Sigmoid colon (tissue), 7 donors: ENCODE measurements around the gene MPV17L2. TPM values are rescaled to one million over a fixed set of nuclear protein-coding genes. Genes with fewer than 3 reads are reported as not detected.

Experiments
- DNase-seq: peaks from one replicate; pipeline ENCODE4 v3.0.0-alpha.2; 2019
- H3K27ac ChIP-seq, 4 donors: fragments of 200-600 bp; sonication (generic); one replicate each; pipeline ENCODE4 v1.5.1; 2016 to 2019; ENCODE audit warnings: mild to moderate bottlenecking in 1 of 4
- H3K27me3 ChIP-seq, 3 donors: fragments of 200-600 bp; sonication (generic); one replicate each; pipeline ENCODE4 v1.5.1; 2019; ENCODE audit warnings: mild to moderate bottlenecking in 1 of 3
- H3K36me3 ChIP-seq, 4 donors: fragments of 200-600 bp; sonication (generic); one replicate each; pipeline ENCODE4 v1.5.1; 2016 to 2019
- H3K4me1 ChIP-seq, 4 donors: fragments of 200-600 bp; sonication (generic); one replicate each; pipeline ENCODE4 v1.5.1; 2017 to 2019
- H3K4me3 ChIP-seq, 4 donors: fragments of 200-600 bp; sonication (generic); one replicate each; pipeline ENCODE4 v1.5.1; 2017 to 2019; ENCODE audit warnings: mild to moderate bottlenecking in 2 of 4, moderate library complexity in 1 of 4
- H3K9me3 ChIP-seq, 4 donors: fragments of 200-600 bp in 3 of 4; sonication (generic) in 3 of 4; one replicate each; pipeline versions ENCODE4 v1.5.1 to v1.6.1; 2013 to 2019
- EP300 ChIP-seq, 4 donors: sonication (generic); formaldehyde crosslinking; IDR thresholded peaks; one replicate each; pipeline ENCODE4 v1.6.1; 2017; ENCODE audit warnings: antibody characterized with exemption in 4 of 4
- POLR2A ChIP-seq, 2 donors: fragments of 450-650 bp; IDR thresholded peaks; one replicate each; pipeline ENCODE4 v1.6.1; 2016; ENCODE audit warnings: antibody characterized with exemption in 2 of 2, mild to moderate bottlenecking in 2 of 2, moderate library complexity in 2 of 2
- POLR2AphosphoS5 ChIP-seq, 4 donors: sonication (generic); formaldehyde crosslinking; IDR thresholded peaks; one replicate each; pipeline ENCODE4 v1.6.1; 2017; ENCODE audit warnings: antibody characterized with exemption in 4 of 4
- WGBS, 2 donors: extraction: QIAGEN DNeasy Blood & Tissue Kit; methylation state at CpG; one replicate each; pipeline ENCODE4 v1.1.7; 2013; 5-methylcytosine and 5-hydroxymethylcytosine counted together
- intact Hi-C: fragments of 100-400 bp; cut with DNase I; formaldehyde crosslinking; loops from one replicate; pipeline ENCODE4 v1.15.1; 2023
- polyA plus RNA-seq, 3 donors: library from polyadenylated mRNA; stranded (reverse); fragments of 200-250 nt; gene quantifications; one replicate each; pipeline ENCODE4 v1.2.3, GENCODE V29; 2013
- total RNA-seq, 4 donors: library from RNA; depleted of rRNA; stranded (reverse); fragments of >200 nt; gene quantifications; one replicate each; pipeline ENCODE4 v1.1.0, GENCODE V29; 2016
- TF ChIP-seq, protein P1 (sequence below), 4 experiments: fragments of 450-650 bp in 3 of 4; fragments of 200-600 bp in 1 of 4; IDR thresholded peaks; one replicate each; pipeline ENCODE4 v1.5.1; 2016 to 2019; ENCODE audit warnings: antibody characterized with exemption in 4 of 4, mild to moderate bottlenecking in 3 of 4, moderate library complexity in 2 of 4
- donor health status: healthy with polysubstance abuse.
- donor health status: Bipolar disorder and iron deficiency.
- donor health status: healthy.

The MPV17L2 gene
- total and polyA plus RNA-seq, 7 donors: 9.0 to 37.3 (median 18.9) TPM

- no peaks in the 10 kb centered on the region for H3K9me3 ChIP-seq
- intact Hi-C loops: no loop called here
- DNase-seq: no peak
- 90 to 91% methylated on average over 24 of the region's 24 CpGs for WGBS, 2 donors
- H3K4me1 ChIP-seq: peaks cover 0 to 30% (median 24%) of the 10 kb centered on the region in 4 donors
- H3K4me3 ChIP-seq: peak overlapping the region in 1 of 4 donors; percentile 75
- H3K36me3 ChIP-seq: peaks cover 0 to 40% (median 5%) of the 10 kb centered on the region in 4 donors
- peak overlapping the region in 2 of 4 donors; percentile 18 to 83 for H3K27ac ChIP-seq
- no peaks in the 10 kb centered on the region for H3K27me3 ChIP-seq
- TF ChIP-seq EP300 (IDR thresholded peaks at IDR 0.05) (no peak), POLR2A (IDR thresholded peaks at IDR 0.05) (no peak), POLR2AphosphoS5 (IDR thresholded peaks at IDR 0.05) (no peak)
- TF ChIP-seq, protein P1, sequence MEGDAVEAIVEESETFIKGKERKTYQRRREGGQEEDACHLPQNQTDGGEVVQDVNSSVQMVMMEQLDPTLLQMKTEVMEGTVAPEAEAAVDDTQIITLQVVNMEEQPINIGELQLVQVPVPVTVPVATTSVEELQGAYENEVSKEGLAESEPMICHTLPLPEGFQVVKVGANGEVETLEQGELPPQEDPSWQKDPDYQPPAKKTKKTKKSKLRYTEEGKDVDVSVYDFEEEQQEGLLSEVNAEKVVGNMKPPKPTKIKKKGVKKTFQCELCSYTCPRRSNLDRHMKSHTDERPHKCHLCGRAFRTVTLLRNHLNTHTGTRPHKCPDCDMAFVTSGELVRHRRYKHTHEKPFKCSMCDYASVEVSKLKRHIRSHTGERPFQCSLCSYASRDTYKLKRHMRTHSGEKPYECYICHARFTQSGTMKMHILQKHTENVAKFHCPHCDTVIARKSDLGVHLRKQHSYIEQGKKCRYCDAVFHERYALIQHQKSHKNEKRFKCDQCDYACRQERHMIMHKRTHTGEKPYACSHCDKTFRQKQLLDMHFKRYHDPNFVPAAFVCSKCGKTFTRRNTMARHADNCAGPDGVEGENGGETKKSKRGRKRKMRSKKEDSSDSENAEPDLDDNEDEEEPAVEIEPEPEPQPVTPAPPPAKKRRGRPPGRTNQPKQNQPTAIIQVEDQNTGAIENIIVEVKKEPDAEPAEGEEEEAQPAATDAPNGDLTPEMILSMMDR (IDR thresholded peaks at IDR 0.05): no peak
Measured at GRCh38 chr19:18202397-18202777, 9.4 kb downstream of the MPV17L2 start.

DNA sequence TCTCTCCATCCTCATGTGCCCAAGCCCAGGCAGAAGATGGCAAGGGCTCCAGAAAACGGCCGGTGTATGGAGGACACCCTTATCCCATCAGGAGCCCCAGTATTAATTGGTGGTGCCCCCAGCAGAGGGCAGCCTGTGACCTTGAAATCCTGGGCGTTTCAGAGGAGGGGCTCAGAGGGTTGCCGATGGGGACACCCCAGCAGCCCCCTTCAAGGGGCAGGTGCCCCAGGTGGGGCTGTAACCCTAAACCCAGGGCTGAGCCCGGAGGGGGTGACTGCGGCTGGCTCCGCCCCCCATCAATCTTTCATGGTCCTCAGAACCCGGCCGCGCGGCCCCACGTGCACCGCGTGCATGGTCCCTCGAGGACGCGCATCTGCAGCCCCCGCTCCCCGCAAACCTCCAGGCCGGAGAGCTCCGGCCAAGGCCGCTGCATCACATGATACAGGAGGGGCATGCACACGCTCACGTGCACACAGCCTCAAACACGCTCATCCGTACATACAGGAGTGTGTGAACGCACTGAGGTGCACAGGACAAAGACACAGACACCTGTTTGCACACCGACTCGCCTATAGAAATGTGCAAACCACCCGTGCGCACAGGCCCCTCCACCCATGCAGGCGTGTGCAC, 9.9 kb downstream of the MPV17L2 start:
- no peaks in the 10 kb centered on the region for H3K27me3 ChIP-seq
- peaks cover 0 to 33% (median 27%) of the 10 kb centered on the region in 4 donors for H3K4me1 ChIP-seq
- H3K4me3 ChIP-seq: peak overlapping the region; percentile 64 to 75 (median 73)
- TF ChIP-seq, protein P1 (IDR thresholded peaks at IDR 0.05): peak in 1 of 4 experiments; percentile 25
- TF ChIP-seq POLR2A (IDR thresholded peaks at IDR 0.05): no peak
- no peak for TF ChIP-seq EP300 (IDR thresholded peaks at IDR 0.05)
- DNase-seq: peak; percentile 76
- peak overlapping the region; percentile 77 to 98 (median 83) for H3K27ac ChIP-seq
- intact Hi-C loops: no loop called here
- no peaks in the 10 kb centered on the region for H3K9me3 ChIP-seq
- WGBS, 2 donors: 5% methylated on average over 32 of the region's 32 CpGs
- peaks cover 0 to 38% (median 5%) of the 10 kb centered on the region in 4 donors for H3K36me3 ChIP-seq

DNA sequence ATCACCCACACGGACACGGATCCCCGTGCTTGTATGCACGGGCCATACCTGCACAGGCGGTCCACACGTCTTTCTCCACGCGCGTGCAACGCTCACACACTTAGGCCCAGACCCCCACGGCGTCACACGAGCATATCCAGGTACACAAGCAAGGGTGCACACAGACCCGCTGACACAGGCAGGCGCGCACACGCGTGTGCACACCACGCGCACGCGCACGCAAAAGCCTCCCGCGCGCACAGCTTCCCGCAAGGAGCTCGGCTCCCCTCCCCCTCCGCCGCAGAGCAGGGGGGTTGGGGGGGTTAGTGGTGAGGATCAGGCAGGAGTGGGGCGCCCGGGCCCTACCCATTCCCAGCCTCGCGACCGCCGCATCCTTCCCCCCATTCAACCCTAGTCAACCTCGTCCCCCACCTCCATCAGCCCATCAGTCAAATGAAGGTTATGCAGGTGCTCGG, 10.4 kb downstream of the MPV17L2 start:
- TF ChIP-seq EP300 (IDR thresholded peaks at IDR 0.05) (no peak), POLR2A (IDR thresholded peaks at IDR 0.05) (no peak), POLR2AphosphoS5 (IDR thresholded peaks at IDR 0.05) (no peak)
- TF ChIP-seq, protein P1 (IDR thresholded peaks at IDR 0.05): no peak
- H3K27me3 ChIP-seq: no peaks in the 10 kb centered on the region
- WGBS, 2 donors: 0% methylated on average over 38 of the region's 38 CpGs
- peak overlapping the region; percentile 64 to 75 (median 73) for H3K4me3 ChIP-seq
- DNase-seq: no peak
- peaks cover 0 to 37% (median 32%) of the 10 kb centered on the region in 4 donors for H3K4me1 ChIP-seq
- H3K9me3 ChIP-seq: no peaks in the 10 kb centered on the region
- intact Hi-C loops: no loop called here
- peaks cover 0 to 32% (median 5%) of the 10 kb centered on the region in 4 donors for H3K36me3 ChIP-seq
- H3K27ac ChIP-seq: peak overlapping the region; percentile 77 to 98 (median 83)

DNA sequence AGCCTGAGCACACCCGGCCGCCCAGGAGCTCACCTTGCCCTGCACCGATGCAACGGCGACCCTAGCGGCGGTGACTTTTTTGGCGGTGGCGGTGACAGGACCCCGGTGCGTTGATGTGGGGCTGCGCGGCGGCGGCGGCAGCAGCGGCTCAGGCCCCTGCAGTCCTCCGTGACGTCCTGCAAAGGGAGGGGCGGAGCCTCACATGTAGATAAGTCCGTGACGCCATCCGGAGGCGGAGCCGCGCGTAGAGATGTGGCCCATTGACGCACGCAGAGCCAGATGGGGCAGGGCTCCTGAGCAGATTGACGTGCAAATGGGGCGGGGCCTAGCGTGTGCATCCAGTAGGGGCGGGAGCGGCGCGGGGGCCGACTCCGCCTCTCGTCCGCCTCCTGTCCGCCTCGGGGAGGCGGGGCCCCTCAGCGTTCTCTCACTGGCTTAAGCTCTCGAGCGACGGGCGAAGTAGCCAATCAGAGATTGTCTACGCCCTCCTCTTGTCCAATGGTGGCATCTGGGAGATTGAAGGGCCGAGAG, 10.9 kb downstream of the MPV17L2 start, which contains the start of gene RAB3A:
TSS of gene RAB3A (minus strand) at position 180 of the 531 bp plus-strand sequence. CDS start 1,302 bp downstream, outside the sequence.
- H3K27ac ChIP-seq: peak within 1 kb of the TSS; percentile 95 to 98 (median 95)
- no peaks in the 10 kb centered on the region for H3K9me3 ChIP-seq
- H3K36me3 ChIP-seq: peaks cover 0 to 27% (median 5%) of the 10 kb centered on the region in 4 donors
- intact Hi-C loops: loop anchor here (1.0 to 2.0 kb wide), 2 partner anchors 11 to 119 kb away; partner anchors contain the start of genes LSM4 and MPV17L2
- peaks cover 0 to 37% (median 32%) of the 10 kb centered on the region in 4 donors for H3K4me1 ChIP-seq
- no peaks in the 10 kb centered on the region for H3K27me3 ChIP-seq
- H3K4me3 ChIP-seq: peak within 1 kb of the TSS; percentile 64 to 75 (median 73)
- WGBS, 2 donors: 0 to 1% methylated on average over 50 of the region's 50 CpGs
- peak; percentile 100 for DNase-seq
- peak; percentile 83 to 87 for TF ChIP-seq POLR2A (IDR thresholded peaks at IDR 0.05)
- peak in 2 of 4 donors; percentile 48 to 86 for TF ChIP-seq EP300 (IDR thresholded peaks at IDR 0.05)
- peak; percentile 93 to 96 (median 94) for TF ChIP-seq POLR2AphosphoS5 (IDR thresholded peaks at IDR 0.05)
- TF ChIP-seq, protein P1 (IDR thresholded peaks at IDR 0.05): no peak
